Lower leg skin (tissue), 3 donors: ENCODE data around the gene EYS.

Source experiments
- CTCF ChIP-seq, 3 donors: fragments of 450-650 bp; IDR thresholded peaks; one replicate each; pipeline ENCODE4 v1.5.1; 2016; ENCODE audit warnings: antibody characterized with exemption in 3 of 3, mild to moderate bottlenecking in 3 of 3, moderate library complexity in 2 of 3
- POLR2A ChIP-seq, 2 donors: fragments of 450-650 bp; IDR thresholded peaks; one replicate each; pipeline ENCODE4 v1.6.1; 2016 to 2017; ENCODE audit warnings: antibody characterized with exemption in 2 of 2, mild to moderate bottlenecking in 1 of 2, moderate library complexity in 1 of 2

GRCh38 chr6:65191471-65191870 is 515.6 kb downstream of the EYS start:
- no peak for TF ChIP-seq CTCF (IDR thresholded peaks at IDR 0.05)
- no peak for TF ChIP-seq POLR2A (IDR thresholded peaks at IDR 0.05)
